HTR-8/SVneo (cell line): ENCODE measurements around the gene LRIG3.
"Not testable (repeated sequence)": the region's sequence is repeated elsewhere in the genome, so short reads cannot be mapped to it uniquely, and the experiment has no call there.

Experiments
- DNase-seq: peaks from one replicate; pipeline ENCODE4 v3.0.0; 2011; ENCODE audit warnings: low spot score, mixed read lengths; ENCODE audit not compliant: insufficient read length
- FAIRE-seq: peaks from 2 replicates; lab custom pipeline; 2011; peaks lifted over from hg19 to GRCh38; lab: Jason Lieb, UNC

The LRIG3 gene

DNA sequence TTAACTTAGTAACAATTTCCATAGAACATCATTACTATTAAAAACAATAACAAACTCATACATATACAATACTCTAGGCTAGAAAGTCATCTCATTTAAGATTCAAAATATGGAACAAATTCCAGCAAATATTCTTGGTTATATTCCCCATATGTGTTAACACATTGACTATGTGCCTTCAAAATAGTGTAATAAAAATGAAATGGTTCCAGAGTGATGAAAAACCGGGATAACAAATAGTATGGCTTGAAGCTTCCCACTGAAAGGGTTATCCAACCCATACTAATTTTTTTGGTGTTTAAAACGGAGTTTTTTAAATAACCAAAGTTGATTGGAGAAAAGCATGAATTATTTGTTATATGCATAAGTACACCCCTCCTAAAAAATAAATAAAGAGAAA is 5.3 kb downstream of the LRIG3 start:
- DNase-seq (no peak), FAIRE-seq (no peak)

DNA sequence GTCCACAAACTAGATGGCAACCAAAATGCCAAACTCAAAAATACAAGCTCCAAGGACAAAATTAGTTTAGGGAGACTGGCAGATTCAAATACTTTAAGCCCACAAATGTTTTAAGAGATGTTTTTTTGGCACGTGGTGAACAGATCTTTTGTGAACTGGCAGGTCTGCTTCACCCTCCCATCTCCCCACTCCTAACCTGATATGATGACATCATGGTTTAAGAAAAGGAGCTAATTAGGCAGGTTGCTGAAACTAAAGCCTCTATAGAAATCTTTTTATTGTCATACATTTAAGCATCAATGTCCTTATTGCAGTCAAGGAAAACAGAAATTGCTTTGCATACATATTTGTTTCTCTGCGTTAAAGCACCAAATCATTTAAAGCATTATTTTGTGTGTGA is 5.8 kb downstream of the LRIG3 start:
- DNase-seq (no peak), FAIRE-seq (no peak)

DNA sequence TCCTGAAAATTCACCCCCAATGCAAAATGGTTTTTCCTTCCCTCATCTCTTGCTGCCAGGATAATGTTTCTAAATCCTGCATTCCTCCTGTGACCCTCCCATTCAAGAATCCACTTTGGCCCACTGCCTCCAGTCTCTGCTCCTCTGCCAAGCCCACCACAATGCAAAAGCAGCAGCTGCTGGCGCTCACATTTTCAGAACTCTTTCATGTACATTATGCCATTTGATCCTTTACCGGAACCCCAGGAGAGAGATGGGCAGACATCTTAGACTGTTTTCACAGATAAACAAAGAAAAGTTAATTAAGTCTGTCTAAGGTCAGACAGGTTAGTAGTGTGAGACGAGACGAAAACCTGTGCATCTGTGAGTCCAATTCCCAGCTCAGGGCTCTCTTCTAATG is 12.9 kb downstream of the LRIG3 start:
- no peak for DNase-seq

DNA sequence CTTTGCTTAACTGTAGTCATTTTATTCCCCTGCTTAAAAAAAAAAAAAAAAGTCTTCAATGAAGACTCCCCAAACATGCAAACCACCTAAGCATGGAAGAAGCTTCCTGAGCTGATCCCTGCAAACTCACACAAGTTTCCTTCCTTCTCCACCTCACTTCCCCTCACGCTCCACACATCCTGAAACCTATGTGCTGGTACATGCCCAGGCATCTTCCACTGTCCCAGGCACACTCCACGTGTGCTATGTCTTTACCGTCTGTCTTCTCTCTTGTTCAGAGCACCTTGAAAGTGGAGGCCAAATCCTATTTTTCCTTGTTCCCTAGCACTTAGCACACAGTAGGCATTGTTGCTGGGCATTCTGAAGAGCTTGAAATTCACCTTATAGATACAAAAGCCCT is 13.4 kb downstream of the LRIG3 start:
- FAIRE-seq (no peak), DNase-seq (no peak)

More for the DNA sequence above, 12.9 kb downstream of the LRIG3 start:
- FAIRE-seq = no peak

DNA sequence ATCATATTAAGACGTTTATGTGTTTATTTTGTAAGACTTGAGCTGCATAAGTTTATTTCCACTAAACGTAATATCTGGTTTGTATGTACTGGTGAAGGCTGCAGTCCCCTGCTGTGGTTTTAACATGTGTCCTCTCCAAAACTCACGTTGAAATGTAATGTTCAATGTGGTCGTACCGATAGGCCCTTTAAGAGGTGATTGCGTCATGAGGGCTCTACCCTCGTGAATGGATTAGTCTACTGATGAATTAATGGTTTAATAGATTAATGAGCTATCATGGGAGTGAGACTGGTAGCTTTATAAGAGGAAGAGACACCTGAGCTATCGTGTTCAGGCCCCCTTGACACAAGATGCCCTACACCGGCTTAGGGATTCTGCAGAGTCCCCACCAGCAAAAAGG is 14.9 kb downstream of the LRIG3 start:
- FAIRE-seq (no peak), DNase-seq (no peak)

DNA sequence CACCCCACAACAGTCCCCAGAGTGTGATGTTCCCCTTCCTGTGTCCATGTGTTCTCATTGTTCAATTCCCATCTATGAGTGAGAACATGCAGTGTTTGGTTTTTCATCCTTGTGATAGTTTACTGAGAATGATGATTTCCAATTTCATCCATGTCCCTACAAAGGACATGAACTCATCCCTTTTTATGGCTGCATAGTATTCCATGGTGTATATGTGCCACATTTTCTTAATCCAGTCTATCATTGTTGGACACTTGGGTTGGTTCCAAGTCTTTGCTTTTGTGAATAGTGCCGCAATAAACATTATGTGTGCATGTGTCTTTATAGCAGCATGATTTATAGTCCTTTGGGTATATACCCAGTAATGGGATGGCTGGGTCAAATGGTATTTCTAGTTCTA is 17.6 kb downstream of the LRIG3 start:
- FAIRE-seq, DNase-seq: not testable (repeated sequence)

DNA sequence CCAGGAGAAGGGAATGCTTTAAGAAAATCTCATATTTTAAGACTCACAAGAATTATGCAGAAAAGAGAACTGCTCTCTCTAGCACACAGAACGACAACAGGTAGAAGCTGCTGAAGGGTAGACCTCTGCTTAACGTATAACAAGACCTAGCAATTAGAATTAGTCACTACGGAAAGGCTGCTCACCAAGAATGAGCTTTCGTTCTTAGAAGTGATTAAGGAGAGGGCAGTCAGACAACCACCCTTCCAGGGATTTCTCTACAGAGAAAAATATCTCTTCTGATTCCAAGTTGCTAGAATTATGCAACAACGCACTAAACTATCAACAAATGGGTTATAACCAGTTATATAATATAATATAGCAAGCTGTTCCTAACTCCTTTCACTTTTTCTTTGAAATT is 18.6 kb downstream of the LRIG3 start:
- no peak for DNase-seq
- no peak for FAIRE-seq

DNA sequence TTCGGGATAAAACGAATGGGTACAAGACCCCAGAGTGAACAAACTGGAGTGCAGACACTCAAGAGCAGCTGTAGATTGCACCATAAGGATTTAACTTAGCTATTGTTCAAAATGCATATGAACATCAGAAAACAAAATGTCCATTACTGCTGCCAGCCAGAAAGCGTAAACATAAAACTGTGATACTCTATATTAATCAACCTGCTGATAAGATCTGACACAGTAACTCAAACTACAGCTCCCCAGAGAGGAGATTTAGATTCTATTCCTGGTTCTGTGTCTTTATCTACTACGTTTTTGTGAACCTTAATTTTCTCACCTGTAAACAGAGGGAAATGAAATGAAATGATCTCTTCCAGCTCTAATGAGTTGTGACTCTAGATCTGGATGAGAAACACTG is 22.3 kb downstream of the LRIG3 start:
- no peak for FAIRE-seq

DNA sequence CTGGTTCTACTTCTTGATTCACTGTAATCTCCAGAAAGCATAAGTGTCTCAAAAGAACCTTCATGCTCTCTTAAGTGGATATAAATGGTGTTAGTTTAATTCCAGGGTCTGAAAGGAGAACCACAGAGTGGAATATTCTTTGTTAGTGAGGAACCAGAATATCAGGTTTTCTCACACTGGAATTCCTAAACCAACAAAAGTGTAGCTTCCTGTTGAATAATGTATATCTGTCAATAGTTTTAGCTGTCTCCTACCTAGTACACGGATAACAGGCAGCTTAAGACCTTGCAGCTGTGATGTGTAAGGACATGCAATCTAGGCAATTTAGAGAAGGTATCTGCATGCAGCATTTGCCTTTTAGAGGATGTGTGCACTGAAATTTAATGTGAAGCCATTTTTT is 24.0 kb downstream of the LRIG3 start:
- FAIRE-seq = no peak
- no peak for DNase-seq

More for the DNA sequence above, 22.3 kb downstream of the LRIG3 start:
- no peak for DNase-seq

DNA sequence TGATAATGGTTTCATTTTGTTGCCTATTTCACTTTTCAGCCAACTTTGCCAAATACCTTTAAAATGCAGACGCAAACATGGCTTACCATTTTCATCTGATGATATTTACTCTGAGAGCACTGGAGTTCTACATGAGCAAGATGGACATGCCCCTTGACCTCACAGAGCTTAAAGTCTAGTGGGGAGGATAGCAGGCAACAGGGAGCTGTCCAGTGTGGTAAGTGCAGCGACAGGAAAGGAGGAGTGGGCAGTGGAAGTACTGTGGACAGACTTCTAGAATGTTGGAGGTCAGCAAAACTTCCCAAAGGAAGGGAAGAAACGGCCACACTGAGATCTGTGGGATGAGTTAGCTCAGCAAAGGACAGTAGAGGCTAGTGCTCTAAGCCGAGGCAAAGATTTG is 25.3 kb downstream of the LRIG3 start:
- DNase-seq (no peak), FAIRE-seq (no peak)

DNA sequence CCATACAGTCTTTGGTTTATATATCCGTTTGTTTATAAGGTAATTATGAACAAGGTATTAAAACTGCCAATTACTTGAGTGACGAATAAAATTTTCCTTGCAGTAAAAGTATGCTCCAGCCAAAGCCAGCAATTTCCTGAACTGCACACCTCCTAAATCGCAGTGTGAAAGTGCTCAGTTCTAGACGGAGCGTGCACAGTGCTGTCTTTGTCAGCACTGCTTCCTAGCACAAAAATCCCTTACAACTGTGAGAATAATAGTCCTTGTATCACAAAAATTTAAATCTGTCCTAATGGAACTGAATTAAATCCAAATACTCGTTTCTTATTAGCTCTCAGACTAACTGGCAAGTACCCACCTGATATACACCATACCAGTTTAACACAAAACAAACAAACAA is 26.3 kb downstream of the LRIG3 start:
- no peak for DNase-seq
- no peak for FAIRE-seq

DNA sequence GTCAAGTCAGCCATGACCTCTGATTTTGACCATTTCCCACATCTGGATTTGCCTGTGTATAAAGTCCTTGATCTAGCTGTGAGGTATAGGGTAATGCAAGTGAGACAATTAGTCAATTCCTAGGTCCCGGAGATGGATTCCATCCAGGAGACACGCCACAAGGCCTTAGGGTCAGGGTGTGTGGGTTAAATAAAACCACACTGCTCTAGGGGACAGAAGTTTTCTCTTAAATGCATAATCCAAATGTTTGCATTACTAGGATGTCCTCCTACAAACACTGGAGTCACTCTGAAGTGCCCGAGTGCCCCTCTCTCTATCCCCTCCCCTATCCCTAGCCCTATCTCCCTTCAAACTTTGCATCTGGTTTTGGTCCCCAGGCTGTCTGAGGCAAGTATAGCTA is 26.8 kb downstream of the LRIG3 start:
- FAIRE-seq (no peak), DNase-seq (no peak)

DNA sequence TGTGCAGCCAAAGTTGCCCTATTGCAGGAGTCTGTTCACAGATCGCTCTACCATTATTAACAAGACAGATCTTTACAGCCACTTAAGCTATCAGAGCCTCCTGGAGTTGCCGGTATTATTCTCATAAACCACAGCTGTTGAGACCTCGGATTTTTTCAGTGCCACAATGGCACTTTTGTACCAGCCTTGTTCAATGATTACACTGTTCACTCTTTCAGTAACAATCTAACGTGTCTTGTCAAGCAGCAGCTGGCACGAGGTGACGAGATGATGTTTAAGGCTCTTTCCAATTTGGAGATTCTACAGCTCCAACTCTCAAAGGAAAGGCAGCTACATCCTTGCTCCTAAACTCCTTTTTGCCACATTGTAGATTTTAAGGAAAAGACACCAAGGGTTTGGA is 30.7 kb downstream of the LRIG3 start:
- FAIRE-seq (no peak), DNase-seq (no peak)

DNA sequence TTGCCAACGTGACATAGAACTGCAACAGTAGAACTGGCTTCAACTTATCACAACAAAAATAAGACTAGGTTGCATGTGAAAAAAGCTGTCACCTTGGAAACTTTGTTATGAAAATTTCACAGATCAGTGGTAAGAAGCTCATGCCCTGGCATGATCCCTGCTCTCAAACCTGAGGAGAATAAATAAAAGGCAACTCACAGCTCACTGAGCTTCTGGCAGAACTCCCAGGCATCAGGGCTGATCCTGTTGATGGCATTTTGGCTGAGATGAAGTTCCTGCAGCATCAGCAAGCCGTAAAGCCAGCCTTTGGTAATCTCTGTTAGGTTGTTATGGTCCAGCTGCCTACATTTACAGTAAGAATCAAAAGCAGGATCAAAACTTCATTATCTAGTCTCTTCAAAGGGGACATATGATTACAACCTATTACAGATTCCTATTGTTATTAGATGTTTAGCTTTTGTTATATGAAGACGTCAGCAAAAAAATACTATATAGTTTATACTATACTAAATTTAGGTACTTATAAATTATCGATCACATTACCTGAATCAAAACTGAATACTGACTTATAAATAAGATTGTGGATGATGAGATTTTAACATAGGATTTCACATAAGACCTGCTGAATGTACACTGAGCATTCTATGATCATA is 32.0 kb downstream of the LRIG3 start:
- FAIRE-seq (no peak), DNase-seq (no peak)

DNA sequence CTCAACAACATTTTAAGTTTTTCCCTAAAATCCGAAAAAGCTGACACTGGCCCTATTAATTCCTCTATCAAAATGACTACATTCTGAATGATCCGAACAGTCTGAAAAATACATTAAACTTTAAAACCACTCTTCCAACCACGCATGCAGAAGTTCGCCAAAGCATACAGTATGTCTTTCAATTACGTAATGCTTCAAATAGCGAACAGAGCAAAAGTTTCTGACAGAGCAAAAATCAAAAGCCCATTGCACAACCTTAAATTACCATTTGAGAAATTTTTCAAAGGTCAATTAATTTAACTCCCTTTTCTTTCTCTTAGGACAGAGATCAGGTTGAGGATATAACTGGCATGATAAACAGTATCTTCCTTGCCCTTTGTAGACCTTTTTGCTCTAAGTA is 33.2 kb downstream of the LRIG3 start:
- FAIRE-seq (no peak), DNase-seq (no peak)

DNA sequence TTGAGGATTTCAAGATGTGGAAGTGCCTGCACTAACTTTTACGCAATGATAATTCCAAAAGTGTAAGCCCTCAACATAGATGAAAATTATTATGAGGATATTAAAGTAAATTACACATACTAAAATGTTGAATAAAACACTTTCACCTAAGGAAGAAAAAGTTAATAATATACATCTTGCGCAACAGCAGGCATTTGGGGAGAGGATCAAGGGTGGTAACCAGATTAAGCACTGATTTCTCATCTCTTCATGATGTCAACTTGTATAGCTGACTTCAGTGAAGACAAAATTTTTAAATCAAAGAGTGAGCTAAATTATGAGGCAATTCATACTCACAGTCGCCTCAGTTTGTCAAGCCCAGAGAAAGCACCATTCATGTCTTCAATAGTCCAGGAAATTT is 33.8 kb downstream of the LRIG3 start:
- no peak for FAIRE-seq
- DNase-seq = no peak

DNA sequence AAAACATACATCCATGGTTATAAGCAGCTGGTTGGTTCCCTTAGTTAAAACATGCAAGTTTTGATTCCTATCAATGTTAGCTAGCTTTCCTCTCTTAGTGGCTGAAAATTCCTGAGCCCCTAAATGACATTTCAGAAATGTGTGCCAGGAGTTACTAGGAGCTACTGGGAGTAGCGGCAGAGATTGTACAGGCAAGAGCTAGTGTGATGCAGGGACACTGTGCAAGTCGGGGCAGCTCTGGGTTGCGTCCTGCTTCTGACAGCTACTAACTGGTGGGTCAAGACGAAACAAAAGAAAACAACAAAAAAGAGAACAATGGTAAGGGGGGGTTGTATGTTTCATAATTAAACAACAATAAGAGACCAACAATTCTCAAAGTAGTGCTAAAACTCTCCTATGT is 35.4 kb downstream of the LRIG3 start:
- DNase-seq (no peak), FAIRE-seq (no peak)

DNA sequence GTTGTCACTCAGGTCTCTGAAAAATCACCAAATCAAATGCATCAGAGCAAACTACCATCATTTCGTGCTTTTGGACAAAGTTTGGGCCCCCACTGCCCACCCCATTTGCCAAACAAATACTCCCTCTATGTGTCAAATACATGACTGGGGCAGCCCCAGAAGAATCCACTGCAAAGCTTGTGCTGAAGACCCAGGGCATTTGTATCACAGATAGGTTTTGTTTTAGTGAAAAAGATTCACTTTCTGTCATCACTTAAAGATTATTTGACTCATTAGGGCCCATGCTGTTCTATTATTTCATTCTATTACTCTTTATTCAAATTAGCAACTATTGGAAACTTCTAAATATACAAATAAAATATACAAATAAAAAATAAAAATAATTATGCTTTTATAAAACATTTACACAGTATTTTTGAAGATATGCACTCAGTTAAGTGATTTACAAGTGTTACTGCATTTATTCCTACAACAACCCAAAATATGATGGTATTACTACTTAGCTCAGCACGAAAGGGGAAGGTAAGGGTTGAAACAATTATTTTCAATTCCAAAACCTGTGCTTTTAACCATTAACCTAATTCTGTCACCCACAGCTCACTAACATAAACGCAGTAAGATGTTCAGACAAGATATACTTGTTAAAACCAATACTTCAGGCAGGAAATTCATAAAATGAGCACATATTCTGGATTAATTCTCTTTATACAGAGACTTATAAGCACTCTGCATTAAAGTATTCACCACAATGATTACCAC is 36.5 kb downstream of the LRIG3 start:
- DNase-seq (no peak), FAIRE-seq (no peak)

DNA sequence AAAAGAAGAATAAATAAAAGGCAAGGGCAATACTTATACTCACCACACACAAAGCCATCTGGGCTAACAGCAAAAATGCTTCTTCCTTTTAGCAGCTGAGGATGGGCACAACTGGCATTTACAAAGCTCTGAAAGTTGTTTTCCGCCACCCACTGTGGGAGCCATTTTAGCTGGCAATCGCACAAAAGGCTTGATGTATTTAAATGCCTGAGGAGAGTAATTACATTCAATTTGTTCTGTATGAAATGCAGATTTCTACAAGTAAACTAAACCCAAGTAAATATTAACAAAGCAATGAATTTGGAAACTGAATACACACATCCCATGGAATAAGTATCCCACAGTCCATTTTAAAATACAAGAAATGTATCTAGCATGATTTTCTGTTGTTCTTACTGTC is 37.5 kb downstream of the LRIG3 start:
- DNase-seq (no peak), FAIRE-seq (no peak)

DNA sequence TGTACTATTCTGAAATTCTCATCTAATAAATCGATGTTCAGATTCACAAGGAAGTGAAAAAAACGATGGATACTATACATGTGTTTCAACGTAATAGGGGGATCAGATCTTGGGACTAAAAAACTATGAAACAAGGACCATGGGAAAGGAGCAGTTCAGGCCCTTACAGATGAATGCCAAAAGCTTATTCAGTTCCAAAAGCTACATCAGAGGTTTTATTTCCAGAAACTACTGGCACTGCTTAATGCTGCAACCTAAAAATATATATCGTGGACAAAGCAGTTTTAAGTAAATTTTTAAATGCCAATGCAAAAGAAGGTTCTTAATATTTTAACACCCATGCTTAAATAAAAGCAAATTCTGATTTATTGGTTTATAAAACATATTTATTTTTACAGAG is 38.5 kb downstream of the LRIG3 start:
- DNase-seq = no peak
- no peak for FAIRE-seq

DNA sequence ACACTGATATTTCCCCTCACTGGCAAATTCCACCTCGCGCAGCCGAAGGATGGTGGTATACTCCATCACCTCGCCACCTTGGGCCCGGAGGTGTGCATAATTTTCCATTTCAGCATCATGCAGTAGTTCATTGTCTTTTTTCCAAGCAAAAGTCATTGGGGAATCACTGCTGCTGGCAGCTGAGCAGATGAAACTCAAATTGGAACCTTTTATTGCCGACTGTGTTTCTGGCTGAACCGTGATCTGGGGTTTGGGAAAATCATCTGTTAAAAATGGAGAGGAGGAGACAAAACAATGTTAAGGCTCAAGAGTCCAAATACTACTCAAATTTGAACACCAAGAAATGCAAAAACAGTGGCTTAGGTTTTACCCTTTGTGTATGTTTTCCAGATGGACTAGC is 39.7 kb downstream of the LRIG3 start:
- FAIRE-seq (no peak), DNase-seq (no peak)

DNA sequence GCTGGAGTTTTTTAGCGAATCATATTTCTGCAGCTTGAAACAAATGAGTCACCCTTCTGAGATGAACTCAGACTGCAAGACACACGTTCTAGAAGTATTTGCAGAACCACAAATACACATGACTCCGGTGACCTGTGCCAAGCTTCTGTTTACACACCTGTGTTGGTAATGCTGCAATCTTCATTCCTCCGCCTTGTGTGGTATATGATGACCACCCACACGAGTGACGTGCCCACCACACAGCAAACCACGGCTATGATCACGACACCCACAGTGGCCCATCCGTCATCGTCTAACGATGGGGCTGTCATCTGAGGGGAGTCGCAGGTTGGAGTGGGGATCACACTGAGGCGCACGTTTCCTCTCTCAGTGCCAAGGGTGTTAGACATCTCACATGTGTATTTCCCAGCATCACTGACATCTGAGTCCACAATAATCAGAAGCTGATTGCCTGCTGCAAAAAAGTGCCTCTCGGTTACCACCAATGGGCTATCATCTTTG is 43.0 kb downstream of the LRIG3 start:
- peak; percentile 82 for DNase-seq
- peak; percentile 93 for FAIRE-seq
